CD4-positive, CD25-positive, alpha-beta regulatory T cell (primary cell): ENCODE measurements around the gene DISC1. TPM values are rescaled to one million over a fixed set of nuclear protein-coding genes. Genes with fewer than 3 reads are reported as not detected.

Experiments used
- ATAC-seq, 2 donors: fragments of 150-1000 bp; cut with Tn5 transposase; one replicate each; pipeline ENCODE4 v1.10.0; 2021; ENCODE audit warnings: low read depth in 2 of 2, moderate number of reproducible peaks in 2 of 2, moderate library complexity in 1 of 2
- DNase-seq, 3 donors: peaks; one replicate each; pipeline versions ENCODE4 v3.0.0 to v3.0.0-alpha.2; 2012 to 2022; ENCODE audit warnings: mixed read lengths in 1 of 3
- H3K27ac ChIP-seq: one replicate; pipeline ENCODE4 v1.7.0; 2013; ENCODE audit warnings: mild to moderate bottlenecking, low read length; ENCODE audit not compliant: insufficient read depth, poor library complexity, severe bottlenecking
- H3K27me3 ChIP-seq: one replicate; pipeline ENCODE4 v1.7.0; 2013; ENCODE audit warnings: low read length; ENCODE audit not compliant: control insufficient read depth, insufficient read depth
- H3K36me3 ChIP-seq: one replicate; pipeline ENCODE4 v1.7.0; 2013; ENCODE audit warnings: mild to moderate bottlenecking, low read length, moderate library complexity; ENCODE audit not compliant: control insufficient read depth, insufficient read depth
- H3K4me1 ChIP-seq: 2 replicates; pipeline ENCODE4 v1.7.0; 2013; ENCODE audit warnings: mild to moderate bottlenecking, low read length; ENCODE audit not compliant: insufficient read depth, control insufficient read depth, poor library complexity, severe bottlenecking
- H3K4me3 ChIP-seq: one replicate; pipeline ENCODE4 v1.7.0; 2013; ENCODE audit warnings: low read depth, mild to moderate bottlenecking, low read length, moderate library complexity
- H3K9me3 ChIP-seq, 2 experiments: 1 replicate in 1 of 2; 2 replicates in 1 of 2; pipeline ENCODE4 v1.7.0; 2013; ENCODE audit warnings: low read length in 2 of 2, mild to moderate bottlenecking in 1 of 2, moderate library complexity in 1 of 2; ENCODE audit not compliant: control insufficient read depth in 2 of 2
- H3K27ac Mint-ChIP-seq, 3 donors: one replicate each; pipeline ENCODE4 v1.8.0; 2020 to 2022; ENCODE audit warnings: mild to moderate bottlenecking in 3 of 3, mixed read lengths in 3 of 3, moderate library complexity in 2 of 3
- H3K27me3 Mint-ChIP-seq: one replicate; pipeline ENCODE4 v1.8.0; 2022; ENCODE audit warnings: mild to moderate bottlenecking, mixed read lengths
- H3K36me3 Mint-ChIP-seq: one replicate; pipeline ENCODE4 v1.8.0; 2020; ENCODE audit warnings: mixed read lengths
- H3K4me1 Mint-ChIP-seq, 4 donors: one replicate each; pipeline ENCODE4 v1.8.0; 2020 to 2022; ENCODE audit warnings: mixed read lengths in 4 of 4, mild to moderate bottlenecking in 1 of 4
- H3K4me3 Mint-ChIP-seq, 4 donors: one replicate each; pipeline ENCODE4 v1.8.0; 2020 to 2022; ENCODE audit warnings: mild to moderate bottlenecking in 4 of 4, mixed read lengths in 4 of 4, moderate library complexity in 3 of 4
- H3K9me3 Mint-ChIP-seq, 7 donors: one replicate each; pipeline ENCODE4 v1.8.0; 2020 to 2022; ENCODE audit warnings: mixed read lengths in 7 of 7, mild to moderate bottlenecking in 3 of 7, moderate library complexity in 2 of 7
- polyA plus RNA-seq, 4 donors: library from polyadenylated mRNA; unstranded; fragments of 300-500 nt; fragmentation: Illumina TruSeq; gene quantifications; one replicate each; pipeline ENCODE4 v1.2.3, GENCODE V29; 2021
- total RNA-seq: library from RNA; stranded (reverse); gene quantifications from one replicate; pipeline ENCODE4 v1.2.3, GENCODE V29; 2022

The DISC1 gene
- total and polyA plus RNA-seq, 5 donors from 2014 or later: 0.78 to 25.5 (median 2.5) TPM

- no peaks in the 10 kb centered on the region for H3K27me3 Mint-ChIP-seq
- Histone ChIP-seq H3K27me3 (no peaks in the 10 kb centered on the region), H3K27ac (no peak overlapping the region), H3K4me1 (no peaks in the 10 kb centered on the region), H3K36me3 (no peaks in the 10 kb centered on the region), H3K9me3 (no peaks in the 10 kb centered on the region), H3K4me3 (no peak overlapping the region)
- H3K27ac Mint-ChIP-seq: no peak overlapping the region
- peaks cover 4% of the 10 kb centered on the region for H3K36me3 Mint-ChIP-seq
- no peak for ATAC-seq
- peaks cover 0 to 8% (median 4%) of the 10 kb centered on the region in 4 donors for H3K4me1 Mint-ChIP-seq
- DNase-seq: no peak
- peaks cover 0 to 3% (median 0%) of the 10 kb centered on the region in 7 donors for H3K9me3 Mint-ChIP-seq
- no peak overlapping the region for H3K4me3 Mint-ChIP-seq
These were observed 360.2 kb downstream of the DISC1 start for GRCh38 chr1:231986631-231987336.

GRCh38 chr1:231990388-231990787 lies 363.8 kb downstream of the DISC1 start:
- ATAC-seq: no peak
- H3K4me3 ChIP-seq: no peak overlapping the region

GRCh38 chr1:231991231-231991630 lies 364.6 kb downstream of the DISC1 start:
- DNase-seq (no peak), ATAC-seq (no peak)
- Mint-ChIP-seq H3K4me3 (no peak overlapping the region), H3K9me3 (peaks cover 0 to 6% (median 0%) of the 10 kb centered on the region in 7 donors), H3K4me1 (peaks cover 0 to 3% (median 0%) of the 10 kb centered on the region in 4 donors), H3K27ac (peak overlapping the region in 1 of 3 donors; percentile 9), H3K36me3 (peaks cover 4% of the 10 kb centered on the region), H3K27me3 (no peaks in the 10 kb centered on the region)
- H3K36me3 ChIP-seq: no peaks in the 10 kb centered on the region
- no peak overlapping the region for H3K27ac ChIP-seq
- no peaks in the 10 kb centered on the region for H3K4me1 ChIP-seq
- no peaks in the 10 kb centered on the region for H3K9me3 ChIP-seq
- no peaks in the 10 kb centered on the region for H3K27me3 ChIP-seq
- no peak overlapping the region for H3K4me3 ChIP-seq

More at GRCh38 chr1:231990388-231990787, 363.8 kb downstream of the DISC1 start:
- H3K27ac ChIP-seq: no peak overlapping the region
- H3K36me3 ChIP-seq: no peaks in the 10 kb centered on the region
- H3K36me3 Mint-ChIP-seq: peaks cover 4% of the 10 kb centered on the region
- H3K27me3 ChIP-seq: no peaks in the 10 kb centered on the region
- no peak overlapping the region for H3K4me3 Mint-ChIP-seq
- no peaks in the 10 kb centered on the region for H3K9me3 ChIP-seq
- H3K4me1 ChIP-seq: no peaks in the 10 kb centered on the region
- H3K4me1 Mint-ChIP-seq: peaks cover 0 to 5% (median 0%) of the 10 kb centered on the region in 4 donors
- H3K27me3 Mint-ChIP-seq: no peaks in the 10 kb centered on the region
- H3K9me3 Mint-ChIP-seq: peaks cover 0 to 6% (median 0%) of the 10 kb centered on the region in 7 donors
- DNase-seq: no peak
- no peak overlapping the region for H3K27ac Mint-ChIP-seq

- H3K9me3 Mint-ChIP-seq: peaks cover 0 to 6% (median 1%) of the 10 kb centered on the region in 7 donors
- no peaks in the 10 kb centered on the region for H3K36me3 ChIP-seq
- H3K9me3 ChIP-seq: no peaks in the 10 kb centered on the region
- H3K4me3 ChIP-seq: no peak overlapping the region
- H3K4me3 Mint-ChIP-seq: no peak overlapping the region
- H3K27me3 ChIP-seq: no peaks in the 10 kb centered on the region
- H3K27ac Mint-ChIP-seq: no peak overlapping the region
- H3K27me3 Mint-ChIP-seq: no peaks in the 10 kb centered on the region
- no peak overlapping the region for H3K27ac ChIP-seq
- no peaks in the 10 kb centered on the region for H3K4me1 ChIP-seq
- ATAC-seq (no peak), DNase-seq (no peak)
- peaks cover 0 to 3% (median 0%) of the 10 kb centered on the region in 4 donors for H3K4me1 Mint-ChIP-seq
- peaks cover 4% of the 10 kb centered on the region for H3K36me3 Mint-ChIP-seq
These were observed 367.4 kb downstream of the DISC1 start for GRCh38 chr1:231993968-231994455.

GRCh38 chr1:231998791-231999190 lies 372.2 kb downstream of the DISC1 start:
- no peaks in the 10 kb centered on the region for H3K9me3 ChIP-seq
- peaks cover 5% of the 10 kb centered on the region for H3K27me3 Mint-ChIP-seq
- H3K36me3 ChIP-seq: no peaks in the 10 kb centered on the region
- DNase-seq (no peak), ATAC-seq (no peak)
- no peaks in the 10 kb centered on the region for H3K4me1 ChIP-seq
- H3K27ac ChIP-seq: no peak overlapping the region
- no peak overlapping the region for H3K4me3 ChIP-seq
- no peaks in the 10 kb centered on the region for H3K36me3 Mint-ChIP-seq
- H3K4me3 Mint-ChIP-seq: no peak overlapping the region
- no peaks in the 10 kb centered on the region for H3K27me3 ChIP-seq
- H3K9me3 Mint-ChIP-seq: peaks cover 0 to 4% (median 1%) of the 10 kb centered on the region in 7 donors
- H3K27ac Mint-ChIP-seq: no peak overlapping the region
- no peaks in the 10 kb centered on the region for H3K4me1 Mint-ChIP-seq

GRCh38 chr1:232005300-232005699 lies 378.7 kb downstream of the DISC1 start:
- Histone ChIP-seq H3K4me3 (no peak overlapping the region), H3K27me3 (no peaks in the 10 kb centered on the region), H3K36me3 (no peaks in the 10 kb centered on the region), H3K27ac (no peak overlapping the region), H3K9me3 (no peaks in the 10 kb centered on the region), H3K4me1 (no peaks in the 10 kb centered on the region)
- Mint-ChIP-seq H3K4me3 (no peak overlapping the region), H3K36me3 (peaks cover 4% of the 10 kb centered on the region), H3K27ac (no peak overlapping the region), H3K9me3 (peaks cover 0 to 5% (median 0%) of the 10 kb centered on the region in 7 donors), H3K27me3 (peaks cover 4% of the 10 kb centered on the region), H3K4me1 (peaks cover 0 to 5% (median 1%) of the 10 kb centered on the region in 4 donors)
- ATAC-seq: no peak
- DNase-seq: no peak

GRCh38 chr1:232009741-232010140 lies 383.2 kb downstream of the DISC1 start:
- Mint-ChIP-seq H3K27ac (no peak overlapping the region), H3K4me3 (no peak overlapping the region), H3K9me3 (peaks cover 0 to 3% (median 0%) of the 10 kb centered on the region in 7 donors), H3K4me1 (peaks cover 0 to 5% (median 1%) of the 10 kb centered on the region in 4 donors), H3K36me3 (peaks cover 9% of the 10 kb centered on the region), H3K27me3 (no peaks in the 10 kb centered on the region)
- Histone ChIP-seq H3K27ac (no peak overlapping the region), H3K4me3 (no peak overlapping the region), H3K27me3 (no peaks in the 10 kb centered on the region), H3K9me3 (no peaks in the 10 kb centered on the region), H3K4me1 (no peaks in the 10 kb centered on the region), H3K36me3 (no peaks in the 10 kb centered on the region)
- DNase-seq: no peak
- no peak for ATAC-seq

- H3K9me3 ChIP-seq: no peaks in the 10 kb centered on the region
- H3K27ac ChIP-seq: no peak overlapping the region
- H3K27me3 ChIP-seq: no peaks in the 10 kb centered on the region
- ATAC-seq (no peak), DNase-seq (no peak)
- no peaks in the 10 kb centered on the region for H3K4me1 ChIP-seq
- H3K4me3 ChIP-seq: no peak overlapping the region
- H3K36me3 Mint-ChIP-seq: peaks cover 9% of the 10 kb centered on the region
- no peaks in the 10 kb centered on the region for H3K36me3 ChIP-seq
- no peaks in the 10 kb centered on the region for H3K27me3 Mint-ChIP-seq
- H3K4me1 Mint-ChIP-seq: no peaks in the 10 kb centered on the region
- no peak overlapping the region for H3K27ac Mint-ChIP-seq
- no peak overlapping the region for H3K4me3 Mint-ChIP-seq
- H3K9me3 Mint-ChIP-seq: no peaks in the 10 kb centered on the region
These were observed 385.4 kb downstream of the DISC1 start for GRCh38 chr1:232011961-232012360.
